GM13977 (cell line): ENCODE results near the gene SHISA5.
A peak's percentile ranks its signal among the peaks of the same experiment; 100 is the strongest.
"Not testable (repeated sequence)": the region's sequence is repeated elsewhere in the genome, so short reads cannot be mapped to it uniquely, and the experiment has no call there.

Source experiments
- DNase-seq: peaks from one replicate; pipeline ENCODE4 v3.0.0; 2012; ENCODE audit warnings: low spot score
- CTCF ChIP-seq: IDR thresholded peaks from 2 replicates; pipeline ENCODE4 v1.5.1; 2012; ENCODE audit warnings: mild to moderate bottlenecking, control low read depth; ENCODE audit not compliant: insufficient read depth; ENCODE audit errors: extremely low read depth, missing control alignments
- in situ Hi-C: fragments of 300-500 bp; cut with MboI; formaldehyde crosslinking; loops from one replicate; pipeline ENCODE4 v1.12.0; 2022; ENCODE audit warnings: low sequenced_read_pairs, low pct_unique_long_range_greater_than_20kb, mixed read lengths, inconsistent platforms; ENCODE audit not compliant: unreplicated experiment

The SHISA5 gene

GRCh38 chr3:48504051-48504946, at the start of gene SHISA5:
Gene SHISA5, minus strand, starts transcription at chr3:48504174. Its CDS starts 80 bp downstream, at chr3:48504094.
- DNase-seq: peak; percentile 78
- no peak for TF ChIP-seq CTCF
- in situ Hi-C loops: no loop called here

- no peak for DNase-seq
- in situ Hi-C loops: no loop called here
- TF ChIP-seq CTCF: no peak
Observed at GRCh38 chr3:48553361-48553760, 49.4 kb upstream of the SHISA5 start.

- in situ Hi-C loops: no loop called here
- TF ChIP-seq CTCF: no peak
- DNase-seq: no peak
Observed at GRCh38 chr3:48552111-48552951, 48.4 kb upstream of the SHISA5 start.

- in situ Hi-C loops: not testable (repeated sequence)
Observed at GRCh38 chr3:48551651-48552050, 47.7 kb upstream of the SHISA5 start.

GRCh38 chr3:48548729-48549705, 45.0 kb upstream of the SHISA5 start:
- TF ChIP-seq CTCF: peak; percentile 93
- in situ Hi-C loops: no loop called here
- peak; percentile 79 for DNase-seq

More at GRCh38 chr3:48551651-48552050, 47.7 kb upstream of the SHISA5 start:
- DNase-seq: not testable (repeated sequence)

- TF ChIP-seq CTCF: no peak
- DNase-seq: no peak
- in situ Hi-C loops: no loop called here
Observed at GRCh38 chr3:48548126-48548525, 44.2 kb upstream of the SHISA5 start.
